NCI-H1105 treated with DMSO at 0.1 percent for 48 hours (cell line): ENCODE measurements around the gene AKTIP.

Source experiments
- DNase-seq: peaks from one replicate; lab custom pipeline; 2025; lab: John Stamatoyannopoulos, UW

Gene AKTIP

GRCh38 chr16:53480394-53480793 is 22.6 kb downstream of the AKTIP start:
- no peak for DNase-seq

GRCh38 chr16:53478965-53479364 is 24.0 kb downstream of the AKTIP start:
- DNase-seq, result no peak

GRCh38 chr16:53476867-53477266 is 26.1 kb downstream of the AKTIP start:
- no peak for DNase-seq

- peak; percentile 82 for DNase-seq
Measured at GRCh38 chr16:53465606-53466280, 37.3 kb downstream of the AKTIP start.

GRCh38 chr16:53458635-53459034 is 44.4 kb downstream of the AKTIP start:
- no peak for DNase-seq

- no peak for DNase-seq
Measured at GRCh38 chr16:53457670-53458069, 45.3 kb downstream of the AKTIP start.

GRCh38 chr16:53456625-53457024 is 46.4 kb downstream of the AKTIP start:
- DNase-seq, result no peak

GRCh38 chr16:53453928-53454327 is 49.1 kb downstream of the AKTIP start:
- no peak for DNase-seq

GRCh38 chr16:53449816-53450517 is 53.0 kb downstream of the AKTIP start:
- peak; percentile 41 for DNase-seq

GRCh38 chr16:53446090-53446489 is 56.9 kb downstream of the AKTIP start:
- no peak for DNase-seq

GRCh38 chr16:53445534-53445933 is 57.5 kb downstream of the AKTIP start:
- DNase-seq, result no peak
